Ovary (tissue), 3 donors: Measurements from ENCODE around the gene CAMKMT.

Source experiments
- EP300 ChIP-seq: sonication (generic); formaldehyde crosslinking; IDR thresholded peaks from one replicate; pipeline ENCODE4 v1.6.1; 2017; ENCODE audit warnings: antibody characterized with exemption
- POLR2A ChIP-seq: fragments of 450-650 bp; IDR thresholded peaks from one replicate; pipeline ENCODE4 v1.6.1; 2017; ENCODE audit warnings: antibody characterized with exemption, mild to moderate bottlenecking, moderate library complexity
- TF ChIP-seq, protein P1 (sequence below), 3 donors: fragments of 450-650 bp in 2 of 3; fragments of 200-600 bp in 1 of 3; IDR thresholded peaks; one replicate each; pipeline versions ENCODE4 v1.5.1 to v1.8.0; 2016 to 2022; ENCODE audit warnings: antibody characterized with exemption in 3 of 3, mild to moderate bottlenecking in 1 of 3
- donor health status: DM: no; HTN: no; CAD: no.

GRCh38 chr2:44455877-44456276 lies 94.1 kb downstream of the CAMKMT start:
- TF ChIP-seq POLR2A = no peak
- TF ChIP-seq, protein P1, sequence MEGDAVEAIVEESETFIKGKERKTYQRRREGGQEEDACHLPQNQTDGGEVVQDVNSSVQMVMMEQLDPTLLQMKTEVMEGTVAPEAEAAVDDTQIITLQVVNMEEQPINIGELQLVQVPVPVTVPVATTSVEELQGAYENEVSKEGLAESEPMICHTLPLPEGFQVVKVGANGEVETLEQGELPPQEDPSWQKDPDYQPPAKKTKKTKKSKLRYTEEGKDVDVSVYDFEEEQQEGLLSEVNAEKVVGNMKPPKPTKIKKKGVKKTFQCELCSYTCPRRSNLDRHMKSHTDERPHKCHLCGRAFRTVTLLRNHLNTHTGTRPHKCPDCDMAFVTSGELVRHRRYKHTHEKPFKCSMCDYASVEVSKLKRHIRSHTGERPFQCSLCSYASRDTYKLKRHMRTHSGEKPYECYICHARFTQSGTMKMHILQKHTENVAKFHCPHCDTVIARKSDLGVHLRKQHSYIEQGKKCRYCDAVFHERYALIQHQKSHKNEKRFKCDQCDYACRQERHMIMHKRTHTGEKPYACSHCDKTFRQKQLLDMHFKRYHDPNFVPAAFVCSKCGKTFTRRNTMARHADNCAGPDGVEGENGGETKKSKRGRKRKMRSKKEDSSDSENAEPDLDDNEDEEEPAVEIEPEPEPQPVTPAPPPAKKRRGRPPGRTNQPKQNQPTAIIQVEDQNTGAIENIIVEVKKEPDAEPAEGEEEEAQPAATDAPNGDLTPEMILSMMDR (IDR thresholded peaks at IDR 0.05) = no peak
- no peak for TF ChIP-seq EP300
